Hindlimb muscle (tissue), 1 donor: ENCODE measurements around the gene XPNPEP3. TPM values are rescaled to one million over a fixed set of nuclear protein-coding genes. Genes with fewer than 3 reads are reported as not detected.

Source experiments
- DNase-seq: peaks from one replicate; pipeline ENCODE4 v3.0.0-alpha.2; 2013
- polyA plus RNA-seq: library from polyadenylated mRNA; unstranded; fragments of 120-200 nt; gene quantifications from one replicate; pipeline ENCODE4 v1.2.1, GENCODE V29; 2013; ENCODE audit not compliant: insufficient read length

Gene XPNPEP3
- polyA plus RNA-seq, 1 donor = 15.9 TPM

DNA sequence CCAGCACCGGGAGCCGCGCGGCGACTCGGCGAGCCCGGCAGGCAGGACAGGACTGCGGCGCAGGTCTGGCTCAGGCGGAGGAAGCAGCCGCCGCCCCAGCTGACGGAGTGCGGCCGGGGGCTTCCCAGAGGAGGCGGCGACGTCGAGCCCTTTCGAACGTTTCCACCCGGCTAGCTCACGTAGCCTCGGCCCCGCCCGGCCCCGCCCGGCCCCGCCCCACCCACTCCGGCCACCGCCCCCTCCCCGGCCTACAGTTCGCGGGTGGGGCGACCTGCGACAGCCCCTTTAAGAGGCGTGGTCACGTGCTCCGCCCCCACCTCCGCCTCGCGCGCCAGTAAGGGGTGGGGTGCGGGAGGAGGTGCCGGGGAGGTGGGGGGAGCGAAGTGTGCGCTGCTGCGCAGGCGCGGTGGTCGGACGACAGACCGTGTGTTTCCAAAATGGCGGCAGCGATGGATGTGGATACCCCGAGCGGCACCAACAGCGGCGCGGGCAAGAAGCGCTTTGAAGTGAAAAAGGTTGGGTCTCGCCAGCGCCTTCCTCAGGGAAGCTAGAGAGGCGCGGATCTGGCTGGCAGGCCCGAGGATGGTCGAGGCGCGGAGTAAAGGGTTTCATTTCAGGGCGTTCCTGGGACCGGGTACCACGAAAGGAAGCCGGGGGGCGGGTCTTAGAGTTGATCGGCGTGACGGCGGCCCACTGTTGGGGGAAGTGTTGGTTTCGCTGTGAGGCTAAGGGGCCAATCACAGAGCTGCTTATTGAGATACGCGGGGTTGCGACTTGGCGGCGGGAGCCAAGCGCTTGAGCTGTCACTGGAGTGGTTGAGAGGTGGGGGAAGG lies 94.2 kb downstream of the XPNPEP3 start, which contains the start of gene RBX1:
Gene RBX1 (plus strand): TSS at position 417 of the 833 bp plus-strand sequence. CDS start 21 bp downstream, at position 438.
- DNase-seq = peak; percentile 99

GRCh38 chr22:40951795-40952605 lies 95.1 kb downstream of the XPNPEP3 start:
- no peak for DNase-seq

- DNase-seq = no peak
Observed at GRCh38 chr22:40953471-40953870, 96.5 kb downstream of the XPNPEP3 start.

- no peak for DNase-seq
Observed at GRCh38 chr22:40954113-40954512, 97.2 kb downstream of the XPNPEP3 start.

- DNase-seq = no peak
Observed at GRCh38 chr22:40955571-40955970, 98.6 kb downstream of the XPNPEP3 start.

DNA sequence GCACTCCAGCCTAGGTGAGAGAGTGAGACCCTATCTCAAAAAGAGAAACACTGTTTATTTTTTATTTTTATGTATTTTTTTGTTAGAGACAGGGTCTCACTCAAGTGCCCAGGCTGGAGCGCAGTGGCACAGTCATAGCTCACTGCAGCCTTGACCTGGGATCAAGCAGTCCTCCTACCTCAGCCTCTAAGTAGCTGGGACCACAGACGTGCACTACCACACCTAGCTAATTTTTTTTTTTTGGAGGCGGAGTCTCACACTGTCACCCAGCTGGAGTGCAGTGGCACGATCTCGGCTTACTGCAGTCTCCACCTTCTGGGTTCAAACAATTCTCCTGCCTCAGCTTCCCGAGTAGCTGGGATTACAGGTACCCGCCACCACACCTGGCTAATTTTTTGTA lies 100.7 kb downstream of the XPNPEP3 start:
- no peak for DNase-seq

DNA sequence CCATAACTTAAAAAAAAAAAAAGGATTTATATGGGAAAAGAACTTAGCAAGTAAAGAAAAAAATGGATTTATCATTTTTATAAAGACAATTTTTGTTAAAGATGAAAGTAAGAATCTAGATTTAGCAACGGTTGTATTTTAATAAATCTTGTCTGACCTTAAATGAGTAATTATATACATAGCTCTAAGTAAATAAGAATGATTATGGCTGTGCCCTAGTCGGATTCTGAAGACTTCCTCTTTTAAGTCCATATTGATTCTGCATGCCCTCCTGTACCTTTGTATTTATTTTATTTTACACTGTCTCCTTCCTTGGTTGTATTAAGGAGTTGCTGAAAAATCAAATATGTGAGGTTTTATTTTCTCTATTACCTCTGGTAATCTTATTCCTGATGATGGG lies 101.4 kb downstream of the XPNPEP3 start:
- no peak for DNase-seq

DNA sequence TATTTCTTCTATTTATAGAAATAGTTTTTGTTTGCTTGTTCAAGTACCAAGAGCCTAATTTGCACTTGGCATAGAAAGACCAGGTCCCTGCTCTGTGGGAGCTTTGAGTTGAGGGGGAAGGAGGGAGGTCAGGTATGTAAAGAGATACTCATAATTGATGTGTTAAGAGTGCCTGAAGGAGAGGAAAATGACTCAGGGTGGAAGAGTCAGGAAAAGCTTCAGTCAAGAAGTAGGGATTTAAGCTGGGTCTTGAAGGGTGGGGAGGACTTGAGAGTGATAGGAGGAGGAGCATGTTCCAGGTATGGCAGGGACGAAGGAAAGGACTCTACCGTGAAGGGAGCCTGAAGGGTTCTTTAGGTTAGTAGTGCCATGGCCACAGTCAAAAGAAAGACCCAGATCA lies 103.2 kb downstream of the XPNPEP3 start:
- no peak for DNase-seq

DNA sequence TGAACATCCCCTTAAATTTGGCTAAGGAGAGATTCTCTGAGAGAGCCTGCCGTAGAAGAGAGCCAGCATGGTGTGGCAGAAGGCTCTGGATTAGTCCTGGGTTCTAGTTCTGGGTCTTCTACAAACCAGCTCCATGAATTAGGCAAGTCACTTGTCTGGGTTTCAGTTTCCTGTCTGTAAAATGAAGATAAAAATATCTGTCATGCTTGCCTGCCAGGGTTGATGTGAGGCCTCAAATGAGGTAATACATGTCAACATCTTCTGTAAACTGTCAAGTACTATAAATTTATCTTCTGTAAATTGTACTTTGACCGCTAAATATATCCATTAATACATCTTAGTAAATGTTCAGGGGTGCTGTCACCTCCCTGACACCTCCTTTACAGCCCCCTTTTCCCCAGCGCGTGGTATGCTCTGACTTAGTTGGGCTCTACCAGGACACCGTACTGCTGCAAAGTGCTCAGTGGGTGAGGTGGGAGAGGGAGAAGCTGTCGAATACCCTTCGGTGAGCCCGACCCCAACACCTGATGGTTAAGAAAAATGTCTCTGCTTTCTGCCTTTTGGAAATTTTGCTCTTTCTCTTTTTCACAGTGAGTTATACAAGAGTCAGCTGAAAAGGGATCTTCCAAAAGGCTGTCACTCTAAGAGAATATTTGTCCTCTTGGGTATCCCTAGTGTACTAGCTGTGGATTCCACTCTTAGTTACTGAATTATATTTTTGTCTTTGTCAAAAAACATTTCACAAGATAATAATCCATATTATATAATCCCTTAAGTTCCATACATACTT lies 109.2 kb downstream of the XPNPEP3 start:
- no peak for DNase-seq

DNA sequence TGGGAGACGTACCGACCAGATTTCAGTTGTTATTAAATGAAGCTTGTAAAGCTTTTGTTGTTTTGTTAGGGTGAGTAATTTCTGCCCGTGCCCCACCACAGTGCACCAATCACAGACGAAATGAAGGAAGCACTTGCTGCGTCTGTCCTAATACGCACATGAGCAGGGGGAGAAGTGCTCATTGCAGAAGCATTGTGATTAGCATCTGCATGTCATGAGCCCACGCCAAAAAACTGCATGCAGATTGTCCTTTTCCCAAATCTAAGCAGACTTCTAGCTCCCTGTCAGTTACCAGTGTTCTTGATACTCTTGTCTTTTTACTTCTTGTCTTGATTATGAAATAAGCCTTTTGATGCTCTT lies 109.8 kb downstream of the XPNPEP3 start:
- no peak for DNase-seq

DNA sequence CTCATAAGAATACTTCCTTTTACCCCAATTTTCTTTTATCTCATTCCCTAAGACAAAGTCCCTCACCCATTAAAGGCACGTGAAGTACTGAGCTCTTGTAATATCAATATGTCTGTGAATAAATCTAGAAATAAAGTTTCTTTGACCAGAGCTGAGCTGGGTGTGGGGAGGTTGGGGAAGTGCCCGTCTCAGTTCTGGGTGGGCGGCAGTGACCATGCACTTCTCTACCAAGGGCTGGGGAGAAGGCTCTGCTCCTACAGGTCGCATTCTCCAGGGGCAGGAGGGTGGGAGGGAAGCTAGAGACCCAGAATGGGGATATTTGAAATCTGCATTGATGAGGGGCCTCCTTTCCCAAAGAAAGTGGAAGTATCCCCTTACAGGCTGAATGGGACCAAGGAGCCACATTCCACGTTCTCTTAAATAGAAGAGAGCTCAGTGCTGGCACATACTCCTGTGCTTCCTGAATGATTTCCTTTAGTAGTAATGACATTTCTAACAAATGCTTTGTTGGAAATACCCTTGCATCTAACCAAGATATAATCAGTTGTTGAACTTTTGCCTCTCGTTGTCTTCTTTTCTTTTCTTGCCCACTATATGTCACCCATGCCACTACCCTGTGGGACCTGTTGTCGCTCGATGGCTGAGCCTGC lies 110.3 kb downstream of the XPNPEP3 start:
- no peak for DNase-seq

GRCh38 chr22:40972587-40972986 lies 115.6 kb downstream of the XPNPEP3 start:
- DNase-seq = no peak

DNA sequence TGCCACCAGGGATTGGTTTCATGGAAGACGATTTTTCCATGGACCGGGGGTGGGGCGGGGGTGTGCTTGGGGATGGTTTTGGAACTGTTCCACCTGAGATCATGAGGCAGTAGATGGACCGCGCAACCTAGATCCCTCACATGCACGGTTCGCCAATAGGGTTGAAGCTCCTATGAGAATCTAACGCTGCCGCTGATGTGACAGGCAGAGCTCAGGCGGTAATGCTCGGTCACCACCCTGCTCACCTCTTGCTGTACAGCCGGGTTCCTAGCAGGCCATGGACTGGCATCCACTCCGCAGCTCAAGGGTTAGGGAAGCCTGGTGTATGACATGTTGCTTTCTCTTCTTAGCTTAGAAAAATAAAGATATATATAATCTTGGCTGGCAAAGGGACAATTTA lies 116.2 kb downstream of the XPNPEP3 start:
- no peak for DNase-seq

DNA sequence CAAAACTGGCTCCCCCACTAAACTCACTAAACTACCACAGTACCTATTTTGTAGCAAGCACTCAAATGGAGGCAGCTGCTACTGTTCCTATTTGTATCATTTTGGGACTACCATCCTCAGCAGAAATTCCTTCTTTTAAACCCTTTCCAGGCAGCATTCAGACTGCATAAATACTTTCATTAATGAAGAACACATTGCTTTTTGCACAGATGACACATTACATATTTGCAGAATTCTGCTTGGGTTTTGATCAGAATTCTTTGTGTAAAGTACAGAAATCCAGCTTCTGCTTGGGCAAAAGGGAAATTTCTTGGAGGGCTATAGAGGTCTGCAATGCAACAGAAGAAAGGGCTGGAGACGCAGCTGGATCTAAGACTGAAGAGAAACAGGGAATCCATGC lies 118.4 kb downstream of the XPNPEP3 start:
- no peak for DNase-seq

- DNase-seq = no peak
Observed at GRCh38 chr22:40976866-40977700, 120.1 kb downstream of the XPNPEP3 start.

- DNase-seq = no peak
Observed at GRCh38 chr22:40979198-40979597, 122.2 kb downstream of the XPNPEP3 start.

GRCh38 chr22:40979871-40980270 lies 122.9 kb downstream of the XPNPEP3 start:
- no peak for DNase-seq
